ENCODE data around the gene FRYL.
"Not testable (repeated sequence)": the region's sequence is repeated elsewhere in the genome, so short reads cannot be mapped to it uniquely, and the experiment has no call there.

FRYL gene

DNA sequence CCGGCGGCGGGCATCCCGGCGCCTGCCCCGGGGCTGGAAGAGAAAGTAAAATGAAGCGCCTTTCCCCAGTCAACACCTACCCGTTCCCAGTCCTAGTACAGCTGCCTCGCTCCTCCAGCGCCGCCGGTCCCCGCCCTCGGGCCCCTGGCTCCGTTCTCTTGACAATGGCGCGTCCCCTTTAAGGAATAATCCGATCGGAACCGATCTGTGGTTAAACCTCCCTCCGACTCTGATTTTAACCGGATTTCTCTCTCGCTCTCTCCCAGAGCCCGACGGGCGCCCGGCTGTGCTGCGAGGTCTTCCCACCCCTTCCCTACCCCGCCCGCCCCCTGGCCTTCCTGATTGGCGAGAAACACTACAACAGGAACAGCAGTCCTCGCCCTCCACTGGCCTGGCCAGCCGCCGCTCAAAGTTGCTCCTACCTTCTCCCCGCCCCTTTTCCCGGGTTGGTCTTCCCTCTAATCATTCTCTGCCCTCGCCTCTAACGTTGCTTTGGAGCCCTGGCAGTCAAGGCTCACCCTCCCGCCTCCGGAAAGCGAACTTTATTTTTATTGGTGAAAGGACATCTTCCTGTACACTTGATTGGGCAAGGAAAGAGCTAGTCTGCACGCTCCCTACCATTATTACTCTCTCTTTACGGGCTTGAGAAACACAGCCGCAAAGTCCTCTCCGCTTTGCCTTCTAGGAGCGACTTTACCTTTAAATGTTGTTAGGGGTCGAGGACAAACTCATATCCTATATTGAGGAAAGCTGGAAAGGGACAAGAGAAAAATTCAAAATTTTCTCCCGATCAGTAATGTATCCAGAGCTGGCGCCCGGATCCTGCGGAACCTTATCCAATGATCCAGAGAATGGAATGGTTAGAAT lies at the start of gene FRYL:
TSS of gene FRYL (minus strand) at position 282 of the 867 bp plus-strand sequence. CDS start 145,869 bp downstream, outside the sequence.
- DNase-seq: peak; percentile 100

GRCh38 chr4:48827622-48828021 lies 47.5 kb upstream of the FRYL start:
- no peak for DNase-seq

GRCh38 chr4:48821431-48821830 lies 41.4 kb upstream of the FRYL start:
- not testable (repeated sequence) for DNase-seq

DNA sequence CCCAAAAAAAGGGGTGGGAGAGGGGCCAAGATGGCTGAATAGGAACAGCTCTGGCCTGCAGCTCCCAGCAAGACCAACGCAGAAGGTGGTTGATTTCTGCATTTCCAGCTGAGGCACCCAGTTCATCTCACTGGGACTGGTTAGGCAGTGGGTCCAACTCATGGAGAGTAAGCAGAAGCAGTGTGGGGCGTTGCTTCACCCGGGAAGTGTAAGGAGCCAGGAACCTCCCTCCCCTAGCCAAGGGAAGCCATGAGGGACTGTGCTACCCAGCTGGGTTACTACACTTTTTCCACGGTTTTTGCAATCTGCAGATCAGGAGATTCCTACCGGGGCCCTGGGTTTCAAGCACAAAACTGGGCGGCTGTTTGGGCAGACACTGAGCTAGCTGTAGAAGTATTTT lies 36.9 kb upstream of the FRYL start:
- no peak for DNase-seq

GRCh38 chr4:48816297-48816696 lies 36.2 kb upstream of the FRYL start:
- not testable (repeated sequence) for DNase-seq

- DNase-seq: no peak
Observed at GRCh38 chr4:48815483-48815882, 35.4 kb upstream of the FRYL start.

DNA sequence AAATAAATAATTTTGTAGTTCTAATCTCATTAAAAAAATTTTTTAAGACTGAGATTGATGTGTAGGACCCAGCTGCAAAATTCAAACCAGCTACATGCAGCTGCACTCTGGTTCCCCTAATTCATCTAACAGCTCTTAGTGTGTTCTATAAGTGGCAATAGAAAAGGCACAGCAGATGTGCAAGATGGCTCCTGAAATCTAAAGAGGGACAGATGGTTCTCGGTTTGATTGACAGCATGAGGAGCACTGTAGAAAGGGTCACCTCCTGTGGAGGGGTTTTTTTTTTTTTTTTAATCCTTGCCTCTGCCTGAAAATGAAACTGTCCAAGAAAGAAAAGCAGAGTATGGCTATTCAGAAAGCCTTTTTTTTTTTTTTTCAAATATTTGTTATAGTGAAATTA lies 33.9 kb upstream of the FRYL start:
- DNase-seq: no peak

DNA sequence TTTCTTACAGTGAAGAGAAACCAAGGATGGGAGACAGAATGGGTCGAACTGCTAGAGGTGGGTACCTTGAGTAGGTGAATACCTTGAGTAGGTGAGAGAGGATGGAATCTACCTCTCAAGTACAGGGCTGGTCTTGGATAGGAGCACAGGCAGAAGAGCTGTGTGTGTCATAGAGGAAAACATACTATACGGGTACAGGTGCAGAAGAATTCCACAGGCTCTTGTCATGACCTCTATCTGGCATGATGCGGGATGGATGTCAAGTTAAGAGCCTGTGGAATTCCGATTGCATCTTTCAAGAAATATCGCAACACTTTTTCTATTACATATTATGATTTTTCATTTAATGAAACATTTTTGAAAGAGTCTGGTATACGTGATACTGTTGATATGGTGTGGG lies 32.8 kb upstream of the FRYL start:
- no peak for DNase-seq

DNA sequence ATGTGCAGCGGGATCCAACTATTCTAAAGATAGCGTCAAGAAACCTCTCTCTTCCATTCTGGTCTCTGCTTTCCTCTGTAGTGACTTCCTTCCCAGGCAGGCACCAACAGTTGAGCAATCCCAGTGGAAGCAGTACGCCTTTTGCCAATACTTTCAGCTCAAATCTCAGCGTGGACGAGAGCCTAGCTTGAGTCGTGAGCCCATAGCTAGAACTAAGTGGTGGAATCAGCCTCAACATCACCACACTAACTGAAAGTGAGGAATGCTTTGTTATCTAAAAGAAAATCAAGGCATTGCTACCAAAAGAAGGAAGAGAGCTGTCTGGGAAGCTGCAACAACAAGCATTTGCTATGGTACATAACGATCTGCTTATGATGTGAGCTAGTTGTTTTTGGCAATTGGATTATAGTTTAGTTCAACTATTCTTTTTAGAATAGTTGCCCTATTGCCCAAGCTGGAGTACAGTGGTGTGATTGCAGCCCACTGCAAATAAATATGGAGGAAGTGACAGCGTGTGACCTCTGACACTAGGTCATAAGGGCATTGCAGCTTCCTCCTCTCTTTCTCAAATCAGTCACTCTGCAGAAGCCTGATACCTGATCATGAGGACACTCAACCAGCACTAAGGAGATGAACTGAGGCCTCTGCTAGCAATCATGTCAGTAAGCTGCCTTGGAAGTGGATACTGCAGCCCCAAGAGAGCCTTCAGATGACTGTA lies 24.7 kb upstream of the FRYL start:
- DNase-seq: no peak

DNA sequence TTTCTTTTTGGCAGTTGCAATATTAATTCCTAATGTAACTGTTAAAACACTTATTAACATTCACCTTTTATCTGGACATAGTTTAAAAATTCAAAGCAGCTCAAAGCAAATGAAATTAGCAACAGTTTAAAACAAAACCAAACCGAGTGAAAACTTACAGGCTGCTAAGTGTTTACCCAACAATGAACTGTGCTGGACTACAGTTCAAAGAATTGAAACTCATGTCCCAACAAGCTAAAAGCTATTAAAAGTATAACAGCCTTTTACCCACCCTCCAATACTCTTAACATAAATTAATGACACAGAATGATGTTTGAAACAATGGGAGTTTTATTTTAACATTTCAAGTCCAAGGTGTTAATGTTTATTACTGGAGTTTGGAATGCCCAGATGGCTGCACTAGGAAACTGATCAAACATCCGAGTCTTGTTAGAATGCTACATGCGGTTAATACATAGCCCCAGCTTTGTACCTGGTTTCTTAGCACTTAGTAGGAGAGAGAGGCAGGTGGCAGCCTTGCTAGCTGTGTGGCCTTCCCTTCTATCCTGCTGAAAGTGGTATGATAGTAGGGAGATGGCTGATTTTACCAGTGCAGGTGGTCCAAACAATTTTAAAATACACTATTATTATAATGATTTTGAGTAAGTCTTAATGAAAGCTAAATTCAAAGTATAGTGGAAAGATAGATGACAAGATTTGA lies 21.1 kb upstream of the FRYL start:
- DNase-seq: no peak

- DNase-seq: not testable (repeated sequence)
Observed at GRCh38 chr4:48800155-48800554, 20.1 kb upstream of the FRYL start.

- no peak for DNase-seq
Observed at GRCh38 chr4:48799157-48799556, 19.1 kb upstream of the FRYL start.

DNA sequence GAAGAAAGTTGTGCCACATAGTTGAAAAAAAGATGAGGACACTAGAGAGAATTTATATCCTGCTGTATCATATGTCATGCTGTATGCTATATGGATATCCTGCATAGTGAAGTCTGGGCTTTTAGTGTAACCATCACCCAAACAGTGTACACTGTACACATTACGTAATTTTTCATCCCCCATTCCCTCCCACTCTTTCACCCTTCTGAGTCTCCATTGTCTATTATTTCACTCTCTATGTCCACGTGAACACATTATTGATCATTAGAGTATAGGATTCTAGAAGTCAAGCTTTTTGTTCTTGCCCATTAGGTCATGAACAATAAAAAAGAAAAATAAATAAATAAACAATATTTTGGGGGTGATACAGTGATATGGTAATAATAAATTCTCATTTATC lies 18.0 kb upstream of the FRYL start:
- no peak for DNase-seq

- no peak for DNase-seq
Observed at GRCh38 chr4:48796927-48797679, 17.0 kb upstream of the FRYL start.

GRCh38 chr4:48796191-48796926 lies 16.3 kb upstream of the FRYL start:
- DNase-seq: no peak

DNA sequence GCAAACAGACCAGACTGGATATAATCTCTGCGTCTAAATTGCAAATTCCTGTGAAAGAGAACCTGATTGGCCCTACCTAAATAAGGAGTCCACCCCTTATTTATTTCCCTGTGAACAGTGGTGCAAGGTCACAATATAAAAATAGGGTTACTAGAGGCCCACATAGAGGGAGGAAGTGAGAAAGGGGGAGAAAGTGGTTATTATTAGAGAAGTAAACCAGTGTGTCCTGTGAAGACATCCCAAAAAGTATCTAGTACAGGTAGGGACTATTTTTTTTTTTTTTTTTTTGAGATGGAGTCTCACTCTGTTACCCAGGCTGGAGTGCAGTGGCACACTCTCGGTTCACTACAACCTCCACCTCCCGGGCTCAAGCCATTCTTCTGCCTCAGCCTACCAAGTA lies 15.0 kb upstream of the FRYL start:
- DNase-seq: no peak

DNA sequence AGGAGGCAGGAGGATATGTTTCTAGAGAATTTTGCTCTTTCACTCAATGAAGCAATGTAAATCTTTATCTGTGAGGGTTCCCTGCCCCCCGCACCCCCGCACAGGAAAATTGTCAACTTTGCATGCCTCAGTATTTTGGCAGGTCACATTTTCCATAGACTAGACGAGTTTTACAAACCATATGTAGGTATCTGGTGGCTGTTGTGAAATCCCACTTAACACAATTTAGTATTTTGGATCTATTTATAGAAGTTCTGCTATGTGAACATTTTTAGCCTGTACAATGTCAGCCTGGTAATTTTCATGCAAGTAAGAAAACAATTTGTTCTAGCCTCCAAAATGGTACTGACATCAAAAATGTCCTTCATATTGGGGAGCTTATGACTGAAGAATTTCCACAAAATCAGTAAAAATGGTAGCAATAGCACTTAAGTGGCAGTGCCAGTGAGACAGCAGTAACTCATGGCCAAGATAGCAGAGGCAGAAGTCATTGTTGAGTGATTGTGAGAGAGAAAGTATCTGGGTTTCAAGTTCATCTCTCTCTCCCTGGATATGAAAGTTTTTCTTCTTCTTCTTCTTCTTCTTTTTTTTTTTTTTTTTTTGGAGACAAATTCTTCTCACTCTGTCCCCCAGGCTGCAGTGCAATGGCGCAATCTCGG lies 12.4 kb upstream of the FRYL start:
- DNase-seq: no peak

DNA sequence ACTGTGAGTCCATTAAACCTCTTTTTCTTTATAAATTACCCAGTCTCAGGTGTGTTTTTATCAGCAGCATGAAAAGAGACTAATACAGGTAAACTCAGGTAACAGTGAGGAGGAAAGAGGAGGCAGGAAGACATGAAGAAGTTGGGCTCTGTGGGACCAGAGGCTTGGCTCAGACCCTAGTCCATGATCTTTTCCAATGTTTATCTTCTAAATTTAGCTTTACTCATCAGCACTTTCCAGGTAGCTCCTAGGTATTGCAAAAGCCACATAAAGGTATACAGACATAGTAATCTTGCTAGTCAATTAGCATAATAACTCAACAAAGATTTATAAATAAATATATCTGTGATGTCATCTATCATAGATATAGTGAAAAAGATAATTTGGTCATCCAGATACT lies 11.2 kb upstream of the FRYL start:
- no peak for DNase-seq

DNA sequence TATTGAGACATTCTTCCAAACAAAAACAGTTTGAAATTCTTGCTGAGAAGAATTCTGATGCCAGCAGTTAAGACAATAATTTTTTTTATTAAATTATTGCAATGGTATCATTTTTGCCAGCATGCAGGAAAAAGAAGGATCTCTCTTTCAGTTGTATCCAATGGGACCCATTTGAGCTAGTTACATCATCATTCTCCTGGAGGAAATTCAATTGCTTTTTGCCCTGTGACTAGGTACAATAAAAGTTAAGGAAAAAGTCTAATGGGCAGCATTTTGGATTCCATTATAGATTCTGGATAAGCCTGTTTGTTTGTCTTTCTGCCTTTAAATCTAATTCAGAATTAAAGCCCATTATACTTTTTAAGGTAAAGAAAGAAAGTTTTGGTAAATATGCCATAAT lies 10.5 kb upstream of the FRYL start:
- no peak for DNase-seq

DNA sequence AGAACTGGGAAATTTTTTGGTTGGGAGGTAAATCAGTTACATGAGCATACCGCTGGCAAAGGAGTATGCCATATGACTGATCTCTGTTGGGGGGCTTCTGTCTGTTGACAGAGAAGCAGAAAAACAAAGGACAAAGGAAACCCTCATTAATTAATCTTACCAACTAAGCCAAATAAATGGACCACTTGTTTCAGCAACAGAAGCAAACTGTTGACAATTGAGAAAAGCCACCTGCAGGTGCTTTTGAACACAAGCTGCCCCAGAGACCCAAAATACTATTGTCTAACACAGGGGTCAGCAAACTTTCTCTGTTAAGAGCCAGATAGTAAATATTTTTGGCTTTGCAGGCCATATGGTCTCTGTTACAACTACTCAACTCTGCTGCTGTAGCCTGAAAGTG lies 7.0 kb upstream of the FRYL start:
- DNase-seq: no peak

DNA sequence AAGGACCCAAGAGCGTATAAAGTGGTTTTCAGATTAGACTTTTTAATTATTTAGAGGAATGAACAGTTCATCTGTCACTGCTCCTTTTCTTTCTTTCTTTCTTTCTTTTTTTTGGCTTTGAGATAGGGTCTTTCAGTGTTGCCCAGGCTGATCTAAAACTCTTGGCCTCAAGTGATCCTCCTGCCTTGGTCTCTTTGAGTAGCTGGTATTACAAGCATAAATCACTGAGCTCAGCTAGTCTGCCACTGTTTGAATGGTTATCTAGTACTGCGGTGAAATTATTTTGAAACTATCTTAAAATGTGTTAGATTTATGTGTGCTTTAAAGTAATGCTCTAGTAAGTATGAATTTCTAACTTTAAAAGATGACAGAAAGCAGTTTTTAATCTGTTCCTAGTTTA lies 6.5 kb upstream of the FRYL start:
- DNase-seq: no peak

- no peak for DNase-seq
Observed at GRCh38 chr4:48785302-48785701, 5.2 kb upstream of the FRYL start.
